GM12892 (cell line): ENCODE data around the gene TAF3.

Source experiments
- POLR2A ChIP-seq: IDR thresholded peaks from 2 replicates; pipeline ENCODE4 v1.6.1; 2011; ENCODE audit warnings: low read depth, low read length, control low read depth
- POLR2AphosphoS5 ChIP-seq: IDR thresholded peaks from 2 replicates; pipeline ENCODE4 v1.6.1; 2011; ENCODE audit warnings: low read depth, low read length, control low read depth

GRCh38 chr10:8023321-8023720, 205.0 kb downstream of the TAF3 start:
- TF ChIP-seq POLR2A, result no peak
- TF ChIP-seq POLR2AphosphoS5, result no peak
